Muscle layer of duodenum (tissue), 2 donors: ENCODE data around the gene NEDD8.
A peak's percentile ranks its signal among the peaks of the same experiment; 100 is the strongest.

ENCODE experiments used
- H3K27ac ChIP-seq: one replicate; pipeline ENCODE4 v1.7.0; 2013; ENCODE audit warnings: mild to moderate bottlenecking, low read length
- H3K27me3 ChIP-seq: one replicate; pipeline ENCODE4 v1.7.0; 2013; ENCODE audit warnings: low read depth, mild to moderate bottlenecking, control low read depth, low read length
- H3K36me3 ChIP-seq, 2 donors: one replicate each; pipeline ENCODE4 v1.7.0; 2013; ENCODE audit warnings: low read length in 2 of 2, control low read depth in 1 of 2, mild to moderate bottlenecking in 1 of 2; ENCODE audit not compliant: insufficient read depth in 2 of 2, control insufficient read depth in 1 of 2
- H3K4me1 ChIP-seq, 2 donors: one replicate each; pipeline ENCODE4 v1.7.0; 2013; ENCODE audit warnings: low read length in 2 of 2, mild to moderate bottlenecking in 2 of 2, control low read depth in 1 of 2, moderate library complexity in 1 of 2; ENCODE audit not compliant: insufficient read depth in 2 of 2, control insufficient read depth in 1 of 2
- H3K4me3 ChIP-seq, 2 donors: one replicate each; pipeline ENCODE4 v1.7.0; 2013; ENCODE audit warnings: low read length in 2 of 2, low read depth in 1 of 2, mild to moderate bottlenecking in 1 of 2
- H3K9me3 ChIP-seq, 2 donors: one replicate each; pipeline ENCODE4 v1.7.0; 2013; ENCODE audit warnings: low read length in 2 of 2, control low read depth in 1 of 2, mild to moderate bottlenecking in 1 of 2; ENCODE audit not compliant: control insufficient read depth in 1 of 2
- donor health status: healthy.

The NEDD8 gene

DNA sequence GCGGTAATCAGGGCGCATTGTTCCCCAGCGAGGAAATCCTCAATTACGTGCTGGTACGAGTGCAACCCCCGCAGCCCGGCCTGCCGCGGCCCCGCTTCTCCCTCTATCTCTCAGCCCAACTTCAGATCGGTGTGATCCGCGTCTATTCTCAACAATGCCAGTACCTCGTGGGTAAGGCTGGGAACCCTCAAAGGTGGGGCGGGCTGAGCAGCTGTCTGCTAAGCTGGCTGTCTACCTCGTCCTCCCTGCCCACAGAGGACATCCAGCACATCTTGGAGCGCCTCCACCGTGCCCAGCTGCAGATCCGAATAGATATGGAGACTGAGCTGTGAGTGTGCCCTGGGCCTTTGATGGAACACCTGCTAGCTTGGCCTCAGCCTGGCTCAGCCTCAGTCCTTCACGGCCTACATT lies 59.3 kb downstream of the NEDD8 start:
- H3K4me3 ChIP-seq: no peak overlapping the region
- peaks cover 13 to 18% of the 10 kb centered on the region in 2 donors for H3K36me3 ChIP-seq
- no peaks in the 10 kb centered on the region for H3K27me3 ChIP-seq
- no peak overlapping the region for H3K27ac ChIP-seq
- H3K9me3 ChIP-seq: no peaks in the 10 kb centered on the region
- peaks cover 0 to 7% of the 10 kb centered on the region in 2 donors for H3K4me1 ChIP-seq

GRCh38 chr14:24172261-24172860 lies 59.8 kb downstream of the NEDD8 start:
- peaks cover 13 to 15% of the 10 kb centered on the region in 2 donors for H3K36me3 ChIP-seq
- no peaks in the 10 kb centered on the region for H3K9me3 ChIP-seq
- H3K4me3 ChIP-seq: peak overlapping the region; percentile 23 to 60
- H3K27ac ChIP-seq: no peak overlapping the region
- peaks cover 0 to 7% of the 10 kb centered on the region in 2 donors for H3K4me1 ChIP-seq
- no peaks in the 10 kb centered on the region for H3K27me3 ChIP-seq

DNA sequence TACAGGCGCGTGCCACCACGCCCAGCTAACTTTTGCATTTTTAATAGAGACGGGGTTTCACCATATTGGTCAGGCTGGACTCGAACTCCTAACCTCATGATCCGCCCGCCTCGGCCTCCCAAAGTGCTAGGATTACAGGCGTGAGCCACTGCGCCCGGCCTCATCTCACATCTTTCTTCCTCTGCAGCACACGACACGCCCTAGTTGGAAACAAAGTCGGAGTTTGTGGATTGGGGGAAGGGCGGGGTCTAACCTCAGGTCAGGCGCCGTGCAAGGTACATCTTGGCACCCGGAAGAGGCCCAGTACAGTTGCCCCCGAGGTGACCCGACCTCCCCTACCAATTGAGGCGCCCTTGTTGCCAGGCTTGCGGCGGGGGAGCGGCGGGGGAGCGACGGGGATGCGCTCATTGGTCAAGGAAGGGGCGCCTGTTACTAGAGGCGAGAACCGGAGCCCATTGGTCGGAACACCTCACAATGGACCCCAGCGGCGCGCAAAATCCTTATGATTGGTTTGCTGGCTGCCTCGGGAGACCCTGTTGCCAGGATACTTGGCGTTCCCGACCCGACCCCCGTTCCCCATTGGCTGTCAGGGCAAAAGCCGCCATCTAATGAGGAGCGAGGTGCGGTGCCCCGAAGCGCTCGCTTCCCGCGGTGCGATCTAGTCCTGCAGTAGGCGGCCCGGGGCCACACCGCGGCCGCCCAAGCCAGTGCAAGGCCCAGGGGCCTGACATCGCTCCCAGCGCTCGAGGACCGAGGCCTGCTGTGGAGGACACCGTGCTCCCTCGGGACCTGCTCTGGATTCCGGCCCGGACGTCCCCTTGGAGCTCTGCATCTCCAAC lies 60.5 kb downstream of the NEDD8 start, which contains the start of gene REC8:
TSS of gene REC8 (plus strand) at position 659 of the 839 bp plus-strand sequence. CDS start 473 bp downstream, outside the sequence.
- no peaks in the 10 kb centered on the region for H3K9me3 ChIP-seq
- H3K4me1 ChIP-seq: peaks cover 0 to 7% of the 10 kb centered on the region in 2 donors
- peaks cover 13 to 14% of the 10 kb centered on the region in 2 donors for H3K36me3 ChIP-seq
- no peaks in the 10 kb centered on the region for H3K27me3 ChIP-seq
- H3K27ac ChIP-seq: no peak within 1 kb of the TSS
- peak within 1 kb of the TSS; percentile 23 to 60 for H3K4me3 ChIP-seq

DNA sequence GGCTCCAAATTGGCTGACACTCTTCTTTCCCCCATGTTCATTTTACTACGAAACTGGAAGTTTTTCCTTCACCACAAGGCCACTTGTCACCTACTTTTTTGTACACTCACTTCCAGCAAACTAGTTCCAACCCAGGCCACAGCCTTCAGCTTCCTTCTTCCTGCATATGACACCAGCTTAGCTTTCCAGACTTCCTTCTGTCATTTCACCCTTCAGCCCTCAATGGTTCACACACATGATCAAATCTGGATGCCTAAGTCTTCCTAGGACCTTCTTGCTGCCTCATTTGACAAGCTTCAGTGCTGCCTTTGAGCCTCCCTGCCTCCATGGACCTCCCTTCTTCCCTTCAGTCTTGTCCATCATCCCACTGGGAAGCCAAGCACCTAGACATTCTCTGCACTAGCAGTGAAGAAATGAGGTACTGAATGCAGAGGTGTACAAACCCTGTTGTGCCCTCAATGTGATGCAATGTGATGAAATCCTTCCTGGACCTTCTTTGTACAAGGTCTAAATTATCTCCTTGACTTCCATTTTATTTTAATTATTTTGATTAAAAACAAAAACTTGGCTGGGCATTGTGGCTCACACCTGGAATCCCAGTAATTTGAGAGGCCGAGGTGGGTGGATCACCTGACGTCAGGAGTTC lies 64.6 kb downstream of the NEDD8 start:
- Histone ChIP-seq H3K9me3 (no peaks in the 10 kb centered on the region), H3K27me3 (no peaks in the 10 kb centered on the region), H3K36me3 (peaks cover 45 to 47% of the 10 kb centered on the region in 2 donors), H3K4me3 (no peak overlapping the region), H3K4me1 (peaks cover 8 to 16% of the 10 kb centered on the region in 2 donors), H3K27ac (no peak overlapping the region)
